Stimulated activated CD8-positive, alpha-beta memory T cell treated with anti-CD3 and anti-CD28 coated beads, Interleukin-2, amount 100 ng/mL, for 48 hours (primary cell): Measurements from ENCODE around the gene NEXN.
A peak's percentile ranks its signal among the peaks of the same experiment; 100 is the strongest.

Experiments
- DNase-seq, 2 donors: peaks; one replicate each; pipeline ENCODE4 v3.0.0-alpha.2; 2020; ENCODE audit warnings: low read depth in 2 of 2

Gene NEXN

DNA sequence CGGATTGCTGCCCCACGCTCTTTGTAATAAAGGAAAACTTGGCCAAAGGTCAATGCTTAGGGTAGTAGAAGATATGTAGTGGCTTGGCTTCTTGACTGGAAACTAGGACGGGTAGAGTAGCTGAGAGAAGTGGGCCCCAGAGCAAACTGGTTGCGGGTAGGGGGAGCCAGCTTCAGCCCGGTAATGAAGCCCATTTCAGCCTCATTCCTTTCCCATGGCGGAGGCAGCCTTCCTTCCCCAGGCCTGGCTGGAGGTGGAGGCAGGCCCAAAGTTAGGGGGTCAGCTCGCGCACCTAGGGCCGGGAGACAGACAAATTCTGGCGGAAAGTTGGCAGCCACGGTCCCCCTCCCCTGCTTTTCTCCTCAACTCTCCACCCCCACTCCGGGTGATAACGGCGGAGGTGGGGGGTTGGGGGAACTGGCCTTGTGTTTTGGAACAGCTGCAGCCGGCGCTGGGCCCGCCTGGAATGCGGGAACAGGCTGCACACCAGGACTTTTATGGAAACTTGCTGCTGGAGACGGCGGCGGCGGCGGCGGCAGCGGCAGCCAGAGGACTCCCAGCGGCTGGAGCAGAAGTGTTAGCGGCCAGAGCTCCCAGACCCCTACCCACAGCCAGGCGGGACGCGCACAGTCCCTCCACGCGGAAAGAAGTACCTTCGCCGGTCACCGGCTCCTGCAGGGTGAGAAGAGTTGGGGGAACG lies at the start of gene NEXN:
Gene NEXN, plus strand, starts transcription at position 544 of the 700 bp plus-strand sequence. CDS start 27,483 bp downstream, outside the sequence.
- no peak for DNase-seq

DNA sequence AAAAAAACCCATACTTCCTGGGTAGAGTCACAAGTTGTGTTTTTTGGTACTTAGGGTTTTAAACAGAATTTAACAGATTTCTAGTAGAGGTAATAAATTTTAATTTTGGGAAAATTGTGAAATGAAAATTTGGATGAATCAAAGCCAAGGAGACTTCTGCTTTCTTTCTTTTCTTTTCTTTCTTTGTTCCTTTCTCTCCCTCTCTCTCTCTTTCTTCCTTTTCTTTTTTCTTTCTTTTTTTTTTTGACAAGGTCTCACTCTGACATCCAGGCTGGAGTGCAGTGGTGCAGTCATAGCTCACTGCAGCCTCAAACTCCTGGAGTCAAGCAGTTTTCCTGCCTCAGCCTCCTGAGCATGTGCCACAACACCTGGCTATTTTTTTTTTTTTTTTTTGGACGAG lies 46.9 kb upstream of the NEXN start:
- DNase-seq, result no peak

DNA sequence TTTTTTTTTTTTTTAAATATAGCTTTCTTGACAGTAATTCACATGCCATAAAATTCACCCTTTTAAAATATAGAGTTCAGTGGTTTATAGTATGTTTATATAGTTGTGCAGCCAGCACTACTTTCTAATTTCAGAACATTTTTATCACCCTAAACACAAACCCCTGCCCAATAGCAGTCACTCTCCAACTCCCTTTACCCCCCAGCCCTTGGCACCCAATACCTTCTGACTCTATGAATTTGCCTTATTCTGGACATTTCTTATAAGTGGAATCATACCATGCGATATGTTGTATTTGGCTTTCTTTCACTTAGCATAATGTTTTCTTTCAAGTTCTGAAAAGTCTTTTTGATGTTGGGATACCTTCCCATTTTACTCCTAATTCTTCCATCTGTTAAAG lies 42.5 kb upstream of the NEXN start:
- DNase-seq, result no peak

DNA sequence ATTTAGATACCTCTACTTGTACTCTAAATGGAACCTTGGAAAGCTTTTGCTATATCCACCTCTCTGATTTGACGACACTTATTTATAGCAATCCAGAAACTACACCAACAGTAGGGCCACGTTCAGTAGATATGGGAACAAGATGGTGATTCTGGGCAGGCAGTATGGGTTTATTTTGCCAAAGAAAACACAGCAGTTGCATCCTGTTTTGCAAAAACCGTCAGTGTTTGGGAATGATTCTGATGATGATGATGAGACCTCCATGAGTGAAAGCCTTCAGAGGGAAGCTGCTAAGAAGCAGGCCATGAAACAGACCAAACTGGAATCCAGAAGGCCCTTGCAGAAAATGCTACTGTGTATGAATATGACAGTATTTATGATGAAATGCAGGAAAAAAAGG lies 41.5 kb upstream of the NEXN start:
- DNase-seq, result no peak

DNA sequence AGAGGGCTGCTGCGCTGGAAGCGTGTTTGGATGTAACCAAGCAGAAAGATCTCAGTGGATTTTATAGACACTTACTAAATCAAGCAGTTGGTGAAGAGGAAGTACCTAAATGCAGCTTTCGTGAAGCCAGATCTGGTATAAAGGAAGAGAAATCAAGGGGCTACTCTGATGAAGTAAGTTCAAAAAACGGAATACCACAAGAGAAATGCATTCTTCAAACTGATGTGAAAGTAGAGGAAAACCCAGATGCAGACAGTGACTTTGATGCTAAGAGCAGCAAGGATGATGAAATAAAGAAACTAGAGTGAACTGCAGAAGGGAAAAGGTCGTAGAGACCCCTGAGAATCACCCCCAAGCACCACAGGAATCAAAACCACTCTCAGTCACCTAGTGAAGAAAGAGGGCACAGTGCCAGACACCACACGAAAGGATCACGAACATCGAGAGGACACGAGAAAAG lies 40.8 kb upstream of the NEXN start:
- DNase-seq, result peak in 1 of 2 donors; percentile 3

DNA sequence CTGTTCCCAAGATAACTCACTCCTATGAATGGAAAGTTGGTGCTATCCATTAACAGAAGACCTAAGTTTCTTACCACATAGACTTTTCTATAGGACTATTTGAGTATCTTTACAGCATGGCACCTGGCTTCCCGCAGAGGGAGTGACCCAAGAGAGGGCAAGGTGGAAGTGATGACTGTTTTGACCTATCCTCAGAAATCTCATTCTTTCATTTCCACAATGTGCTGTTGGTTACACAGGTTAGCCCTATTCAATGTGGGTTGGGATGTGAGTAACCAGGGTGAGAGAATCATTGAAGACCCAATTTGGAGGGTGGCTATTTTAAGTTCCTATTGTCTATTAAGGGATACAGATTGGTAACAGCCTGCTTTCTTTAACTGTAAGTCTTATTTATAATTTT lies 38.3 kb upstream of the NEXN start:
- DNase-seq, result no peak

DNA sequence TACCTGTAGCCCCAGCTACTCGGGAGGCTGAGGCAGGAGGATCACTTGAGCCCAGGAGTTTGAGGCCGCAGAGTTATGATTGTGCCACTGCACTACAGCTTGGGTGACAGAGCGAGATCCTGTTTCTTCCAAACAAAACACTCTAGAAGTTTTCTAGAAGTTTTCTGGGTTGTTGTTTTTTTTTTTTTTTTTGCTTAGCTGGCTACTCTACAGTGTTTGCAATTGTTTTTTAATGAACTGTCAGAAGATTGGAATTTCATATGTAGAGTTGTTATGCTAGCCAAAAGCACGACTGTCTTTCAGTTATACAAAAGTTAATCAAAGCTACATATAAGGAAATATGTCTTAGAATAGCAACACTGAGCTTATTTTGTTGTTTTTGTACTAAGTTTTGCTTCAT lies 30.9 kb upstream of the NEXN start:
- no peak for DNase-seq

DNA sequence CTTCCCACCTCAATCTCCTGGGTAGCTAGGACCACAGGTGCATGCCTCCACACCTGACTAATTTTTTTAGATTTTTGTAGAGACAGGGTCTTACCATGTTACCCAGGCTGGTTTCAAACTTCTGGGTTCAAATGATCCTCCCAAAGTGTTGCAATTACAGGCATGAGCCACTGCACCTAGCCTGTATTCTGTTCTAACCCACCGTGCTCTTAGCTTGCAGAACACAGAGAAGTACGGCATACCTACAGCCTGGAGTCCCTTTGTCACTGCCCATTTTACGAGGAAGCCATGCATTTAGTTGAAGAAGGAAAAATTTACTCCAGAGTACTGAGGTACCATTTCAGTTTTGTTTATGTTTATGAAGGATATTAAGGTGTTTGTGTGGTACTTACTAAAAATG lies 29.7 kb upstream of the NEXN start:
- no peak for DNase-seq

DNA sequence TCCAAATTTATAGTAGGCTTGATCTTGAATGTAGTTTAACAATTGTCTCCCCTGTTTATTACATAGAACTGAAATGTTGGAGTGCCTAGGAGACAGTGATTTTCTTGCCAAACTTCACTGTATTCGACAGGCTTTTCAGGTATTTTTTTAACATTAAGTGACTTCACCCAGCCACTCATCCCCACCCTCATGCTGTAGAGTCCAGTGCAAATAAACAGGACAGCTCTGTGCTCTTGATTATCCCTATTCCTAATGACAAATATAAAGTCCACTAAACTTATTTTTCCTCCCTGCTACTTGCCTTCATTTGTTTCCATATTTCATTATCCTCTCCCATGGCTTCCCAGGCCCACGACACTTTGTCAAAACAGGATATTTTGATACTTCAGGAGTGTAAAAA lies 29.2 kb upstream of the NEXN start:
- DNase-seq, result no peak

DNA sequence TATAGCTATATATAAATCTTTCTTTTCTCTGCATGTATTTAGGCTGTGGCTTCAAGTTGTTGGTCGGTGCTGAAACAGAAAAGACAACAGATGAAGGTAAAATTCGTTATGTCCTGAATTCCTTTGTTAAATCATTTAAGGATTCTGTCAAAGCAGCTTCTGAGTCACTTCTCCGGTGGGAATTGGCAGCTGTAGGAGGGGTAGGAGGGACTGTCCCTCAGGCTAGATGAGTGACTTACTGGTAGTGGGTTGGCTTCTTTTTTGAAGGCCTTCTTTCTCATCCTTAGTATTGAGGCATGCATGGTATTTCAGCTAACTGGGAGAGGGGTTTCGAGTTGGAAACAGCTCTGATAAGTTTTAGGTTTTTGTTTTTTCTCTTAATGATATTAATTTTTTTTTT lies 22.1 kb upstream of the NEXN start:
- no peak for DNase-seq

DNA sequence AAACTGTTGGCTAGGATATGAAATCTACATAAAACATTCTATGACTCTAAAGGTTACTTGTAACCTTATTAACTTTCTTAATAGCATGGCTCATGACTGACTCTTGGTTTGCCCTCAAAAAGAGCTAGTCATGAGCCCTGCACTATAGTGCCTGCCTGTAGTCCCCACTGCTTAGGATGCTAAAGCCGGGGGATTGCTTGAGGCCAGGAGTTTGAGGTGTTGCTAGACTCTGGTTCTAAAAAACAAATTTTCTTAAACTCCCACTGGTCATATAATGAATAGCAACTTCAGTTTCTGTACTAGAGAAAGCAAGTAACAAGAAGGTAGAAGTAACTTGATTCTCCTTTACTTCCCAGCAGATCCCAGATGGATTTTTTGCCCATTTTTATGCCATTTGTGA lies 15.8 kb upstream of the NEXN start:
- DNase-seq, result no peak

DNA sequence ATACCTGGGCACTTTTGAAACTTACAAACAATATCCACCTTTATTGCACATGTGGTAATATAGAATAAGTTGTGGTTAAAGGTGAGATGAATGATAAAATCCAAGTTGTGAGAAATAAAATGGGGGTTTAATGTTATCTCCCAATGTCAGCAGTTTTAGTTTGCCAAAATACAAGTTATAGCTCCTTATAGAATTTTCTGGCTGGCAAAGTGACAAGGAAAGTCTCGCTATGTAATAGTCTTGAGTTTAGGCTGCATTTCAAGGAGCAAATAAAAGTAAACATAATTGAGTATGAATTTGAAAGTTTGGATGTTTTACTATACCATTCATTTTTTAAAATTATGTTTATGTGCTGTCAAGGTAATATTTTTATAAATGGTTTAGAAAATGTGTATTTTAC lies 15.0 kb upstream of the NEXN start:
- no peak for DNase-seq

DNA sequence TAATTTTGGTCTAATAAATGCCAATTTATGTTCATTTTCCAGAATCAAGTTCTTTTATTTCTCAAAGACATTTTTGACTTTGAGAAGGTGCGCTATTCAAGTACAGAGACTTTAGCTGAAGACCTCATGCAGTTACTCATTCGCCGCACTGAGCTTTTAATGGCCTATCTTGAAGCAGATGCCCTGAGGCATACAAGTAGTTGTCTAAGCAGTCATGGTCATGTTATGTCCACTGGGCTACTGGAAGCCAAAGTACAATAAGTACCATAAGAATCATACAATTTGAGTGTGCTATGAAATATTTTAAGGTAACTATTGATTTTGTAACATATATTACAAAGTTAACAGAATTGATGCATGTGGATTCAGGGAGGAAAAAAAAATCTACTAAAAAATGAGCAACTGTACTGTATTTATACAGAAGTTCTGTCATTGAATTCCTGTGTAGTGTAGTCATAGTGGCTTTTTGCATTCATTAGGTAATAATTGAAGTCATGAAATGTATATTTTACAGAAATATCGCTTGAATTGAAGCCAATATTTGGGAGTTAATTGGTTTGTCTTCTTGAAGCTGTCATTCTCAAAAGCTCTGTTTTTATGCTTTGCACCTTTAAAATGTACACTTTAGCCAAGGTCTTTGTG lies 13.5 kb upstream of the NEXN start:
- DNase-seq, result no peak

DNA sequence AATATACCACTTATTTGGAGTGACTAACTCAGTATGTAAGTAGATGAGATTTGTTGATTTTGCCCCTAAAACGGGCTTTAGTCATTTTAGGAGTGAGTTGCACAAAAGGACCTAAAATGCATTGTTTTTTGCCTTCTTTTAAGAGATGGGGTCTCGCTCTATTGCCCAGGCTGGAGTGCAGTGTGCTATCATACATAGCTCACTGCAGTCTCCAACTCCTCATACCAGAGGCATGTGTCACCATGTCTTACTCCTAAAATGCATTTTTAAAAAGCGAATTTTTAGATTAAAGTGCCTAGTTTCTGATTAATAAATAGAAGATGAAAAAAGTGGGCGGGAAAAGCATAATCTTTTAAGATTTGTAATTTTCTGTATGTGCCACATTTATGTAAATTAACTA lies 11.5 kb upstream of the NEXN start:
- no peak for DNase-seq

DNA sequence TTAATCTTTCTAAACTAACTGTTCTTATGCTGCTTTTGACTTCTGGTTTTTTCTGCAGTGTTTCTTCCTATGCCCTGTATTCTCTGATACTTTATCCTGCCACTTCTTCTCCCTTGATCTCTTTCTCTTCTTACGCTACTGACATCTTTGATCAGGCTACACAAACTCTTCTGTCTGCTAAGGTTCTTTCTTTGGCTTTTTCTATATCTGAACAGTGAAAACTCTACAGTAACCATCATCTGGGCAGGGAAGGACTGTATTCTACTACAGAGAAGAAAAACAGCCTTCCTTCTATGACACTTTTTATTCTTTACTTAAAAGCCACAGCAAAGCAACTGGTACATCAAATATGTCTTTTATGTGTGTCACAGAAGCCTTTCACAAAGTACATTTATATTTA lies 7.4 kb upstream of the NEXN start:
- DNase-seq, result no peak

DNA sequence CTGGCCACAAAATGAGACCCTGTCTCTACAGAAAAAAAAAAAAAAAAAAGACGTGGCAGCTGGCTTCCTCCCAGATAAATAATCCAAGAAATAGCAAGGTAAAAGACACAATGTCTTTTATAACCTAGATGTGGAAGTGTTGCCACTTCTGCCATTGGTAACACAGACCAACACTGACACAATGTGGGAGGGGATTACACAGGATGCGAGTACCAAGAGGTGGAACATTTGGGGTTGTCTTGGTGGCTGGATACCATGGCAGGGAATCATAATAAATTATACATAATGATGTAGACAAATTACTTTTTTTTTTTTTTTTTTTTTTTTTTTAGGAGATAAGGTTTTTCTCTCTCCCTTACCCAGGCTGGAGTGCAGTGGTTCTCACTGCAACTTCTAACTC lies 6.0 kb upstream of the NEXN start:
- no peak for DNase-seq

DNA sequence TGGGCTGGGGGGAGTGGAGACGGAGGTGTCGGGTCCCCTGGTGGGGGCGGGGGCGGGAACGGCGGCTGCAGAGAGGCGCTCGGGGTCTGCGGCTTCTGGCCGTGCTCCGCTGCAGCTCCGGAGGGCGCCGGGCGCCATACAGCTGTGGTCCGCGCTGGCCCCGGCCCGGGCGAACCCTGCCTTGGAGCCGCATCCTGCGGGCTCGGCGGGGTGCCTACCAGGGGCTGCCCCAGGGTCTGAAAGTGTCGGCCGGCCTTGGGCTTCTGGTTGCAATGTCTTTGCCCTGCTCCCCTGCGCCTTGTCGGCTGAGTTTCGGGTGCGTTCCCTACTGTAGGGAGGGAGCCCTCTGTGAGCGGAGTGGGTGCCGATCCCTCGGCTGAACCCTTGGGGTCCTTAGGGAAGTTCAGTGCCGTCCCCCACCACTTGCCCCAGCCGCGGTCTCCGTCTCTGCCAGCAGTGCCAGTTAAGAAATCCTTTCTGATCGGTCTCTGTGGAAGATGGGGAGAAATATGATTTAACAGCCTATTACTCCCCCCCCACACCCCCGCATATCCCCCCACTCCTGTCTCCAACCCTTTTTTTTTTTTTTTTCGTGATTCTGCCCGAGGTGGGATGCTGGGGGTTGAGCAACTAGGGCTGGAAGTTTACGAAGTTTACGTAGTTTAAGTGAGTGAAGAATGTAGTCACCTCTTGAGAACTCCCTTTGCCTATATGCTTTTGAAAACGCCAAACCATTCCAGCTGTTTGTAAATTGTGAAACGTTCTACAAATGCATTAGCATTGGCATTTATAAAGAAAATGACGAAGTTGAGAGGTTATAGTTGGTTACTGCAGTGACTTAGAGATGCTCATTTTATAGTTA lies 588 bp downstream of the NEXN start:
- DNase-seq, result peak in 1 of 2 donors; percentile 4

DNA sequence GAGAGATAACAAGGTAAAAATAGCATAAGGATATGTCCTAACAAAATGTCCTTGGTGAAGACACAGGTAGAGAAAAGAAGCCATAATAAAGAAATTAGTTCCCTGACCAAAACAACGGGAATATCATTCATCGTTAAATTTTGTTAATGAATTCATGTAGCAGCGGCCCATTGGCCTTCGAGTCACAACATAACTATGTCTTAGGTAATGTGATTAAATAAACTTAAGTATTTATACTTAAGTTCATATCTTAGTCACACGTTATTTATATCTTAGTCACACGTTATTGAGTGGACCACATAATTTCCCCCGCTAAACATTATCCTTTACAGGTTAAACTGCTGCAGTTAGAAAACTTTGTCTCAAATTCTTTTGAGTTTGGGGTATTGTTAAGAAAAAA lies 1.2 kb downstream of the NEXN start:
- DNase-seq, result no peak

DNA sequence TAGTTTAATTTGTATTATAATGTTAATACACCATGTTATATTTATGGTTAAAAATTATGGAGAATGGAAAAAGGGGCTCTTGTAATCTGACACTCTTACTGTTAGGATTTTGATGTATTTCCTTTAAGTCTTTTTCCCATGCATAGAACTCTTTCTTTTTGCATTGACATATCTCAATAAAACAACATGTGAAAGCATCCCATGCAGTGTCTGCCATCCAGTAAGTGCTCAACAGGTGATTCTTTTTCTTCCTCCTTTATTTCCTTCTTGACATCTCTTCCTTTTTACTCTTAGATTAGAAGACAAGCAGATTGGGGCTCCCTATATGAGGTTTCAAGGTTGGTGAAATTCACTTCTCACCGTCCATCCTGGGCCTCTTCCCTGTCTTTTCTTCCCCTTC lies 2.8 kb downstream of the NEXN start:
- DNase-seq, result no peak

DNA sequence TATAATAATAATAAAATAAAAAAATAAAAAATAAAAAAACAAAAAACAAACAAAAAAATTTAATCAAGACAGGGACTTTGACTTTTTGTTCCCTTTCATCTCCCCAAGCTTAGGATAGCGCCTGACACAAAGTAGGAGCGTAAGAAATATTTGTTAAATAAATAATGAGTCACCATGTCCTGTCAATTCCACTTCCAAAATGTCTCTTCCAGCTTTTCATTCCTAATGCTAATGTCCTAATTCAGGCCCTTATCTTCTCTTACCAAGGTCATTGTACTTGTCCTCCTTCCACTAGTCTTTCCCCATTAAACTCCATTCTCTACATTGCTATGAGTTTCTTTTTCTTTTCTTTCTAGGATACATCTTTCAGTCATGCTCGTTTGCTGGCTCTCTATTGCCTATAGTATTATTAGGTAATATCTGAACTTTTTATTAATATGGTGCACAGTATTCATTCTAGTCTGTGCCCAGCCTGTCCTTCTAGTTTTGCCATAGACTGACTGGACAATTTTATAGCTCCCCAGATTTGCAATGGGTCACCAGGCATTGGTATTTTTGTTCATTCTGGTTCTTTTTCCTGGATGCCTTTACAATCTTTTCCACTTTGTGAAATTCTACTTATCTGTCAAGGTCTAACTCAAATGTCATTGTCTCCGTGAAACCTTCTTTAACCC lies 11.4 kb downstream of the NEXN start:
- DNase-seq, result no peak

DNA sequence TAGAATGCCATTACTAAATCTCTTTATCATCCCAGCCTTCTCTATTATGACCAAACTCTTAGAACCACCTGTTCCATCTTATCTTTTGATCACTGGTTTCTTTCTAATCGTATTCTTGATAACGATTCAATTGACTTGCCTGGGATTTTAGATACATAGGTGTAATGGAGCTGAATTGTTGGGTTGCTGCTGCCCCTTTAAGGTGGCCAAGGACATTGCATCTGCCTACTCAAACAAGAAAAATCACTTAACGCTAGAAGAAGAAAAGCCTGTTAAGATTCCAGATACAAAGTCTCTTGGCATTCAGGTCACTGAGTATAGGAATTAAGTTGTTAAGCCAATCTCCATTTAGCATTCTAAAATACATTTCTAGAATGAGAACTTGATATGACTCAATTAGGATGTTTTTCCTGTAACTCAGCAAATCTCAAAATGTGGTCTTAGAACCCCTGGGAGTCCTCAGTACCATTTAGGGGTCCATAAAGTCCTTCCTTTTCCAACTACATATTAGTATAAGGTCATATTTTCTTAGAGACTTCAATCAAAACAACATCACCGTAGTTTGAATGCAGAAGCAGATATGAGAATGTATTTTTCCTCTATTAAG lies 12.4 kb downstream of the NEXN start:
- no peak for DNase-seq

DNA sequence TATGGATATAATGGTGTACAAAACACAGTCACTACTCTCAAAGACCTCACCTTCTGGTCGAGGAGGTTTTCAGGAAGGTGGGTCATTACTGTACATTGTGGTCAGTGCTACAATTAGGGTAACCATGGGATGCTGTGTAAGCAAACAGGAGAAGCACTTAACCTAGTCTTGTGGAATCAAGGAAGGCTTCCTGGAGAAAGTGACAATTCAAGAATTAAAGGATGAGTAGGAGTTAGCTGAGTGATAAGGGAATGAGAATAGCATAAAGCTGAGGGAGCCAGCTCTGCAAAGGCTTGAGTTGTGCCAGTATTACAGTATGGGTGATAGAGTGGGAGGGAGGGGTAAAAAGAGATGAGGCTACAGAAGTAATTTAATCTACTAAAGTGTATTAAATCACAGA lies 17.2 kb downstream of the NEXN start:
- DNase-seq, result no peak
